Measurements from ENCODE around the gene NXPE3.

Gene NXPE3

GRCh38 chr3:101848754-101849713 lies 70.0 kb downstream of the NXPE3 start, which contains the start of gene NFKBIZ:
NFKBIZ (plus strand) TSS chr3:101849514; CDS start chr3:101849629, 115 bp downstream.
- peaks cover 13% of the 10 kb centered on the region; the same call in 1 of the 2 replicates for H3K4me1 ChIP-seq (ENCODE audit: insufficient read depth, low read length)
- no peaks in the 10 kb centered on the region for H3K9me3 ChIP-seq (ENCODE audit: control insufficient read depth, insufficient read depth, low read length)
- H3K36me3 ChIP-seq (ENCODE audit: insufficient read depth, low read length): peaks cover 14% of the 10 kb centered on the region; the same call in 1 of the 2 replicates
- H3K9ac ChIP-seq (ENCODE audit: low read depth, low read length): peak within 1 kb of the TSS; percentile 75

- Histone ChIP-seq H3K9ac (ENCODE audit: low read depth, low read length) (peak overlapping the region; percentile 75), H3K4me1 (ENCODE audit: insufficient read depth, low read length) (peaks cover 13% of the 10 kb centered on the region; the same call in 1 of the 2 replicates), H3K36me3 (ENCODE audit: insufficient read depth, low read length) (peaks cover 16% of the 10 kb centered on the region), H3K9me3 (ENCODE audit: control insufficient read depth, insufficient read depth, low read length) (no peaks in the 10 kb centered on the region)
Measured at GRCh38 chr3:101849714-101850245, 70.8 kb downstream of the NXPE3 start.

GRCh38 chr3:101850246-101851051 lies 71.4 kb downstream of the NXPE3 start:
- Histone ChIP-seq H3K9me3 (ENCODE audit: control insufficient read depth, insufficient read depth, low read length) (no peaks in the 10 kb centered on the region), H3K9ac (ENCODE audit: low read depth, low read length) (peak overlapping the region; percentile 75), H3K36me3 (ENCODE audit: insufficient read depth, low read length) (peaks cover 21% of the 10 kb centered on the region), H3K4me1 (ENCODE audit: insufficient read depth, low read length) (peaks cover 13% of the 10 kb centered on the region; the same call in 1 of the 2 replicates)

- peak overlapping the region; percentile 75; the same call in 1 of the 2 replicates for H3K9ac ChIP-seq (ENCODE audit: low read depth, low read length)
- H3K4me1 ChIP-seq (ENCODE audit: insufficient read depth, low read length): peaks cover 13% of the 10 kb centered on the region; the same call in 1 of the 2 replicates
- peaks cover 24% of the 10 kb centered on the region for H3K36me3 ChIP-seq (ENCODE audit: insufficient read depth, low read length)
Measured at GRCh38 chr3:101851072-101851770, 72.2 kb downstream of the NXPE3 start.

GRCh38 chr3:101851850-101852714 lies 73.1 kb downstream of the NXPE3 start:
- no peak overlapping the region for H3K9ac ChIP-seq (ENCODE audit: low read depth, low read length)
- peaks cover 7% of the 10 kb centered on the region; the same call in 1 of the 2 replicates for H3K4me1 ChIP-seq (ENCODE audit: insufficient read depth, low read length)
- H3K36me3 ChIP-seq (ENCODE audit: insufficient read depth, low read length): peaks cover 28% of the 10 kb centered on the region
- H3K9me3 ChIP-seq (ENCODE audit: control insufficient read depth, insufficient read depth, low read length): no peaks in the 10 kb centered on the region

More at GRCh38 chr3:101851072-101851770, 72.2 kb downstream of the NXPE3 start:
- no peaks in the 10 kb centered on the region for H3K9me3 ChIP-seq (ENCODE audit: control insufficient read depth, insufficient read depth, low read length)

GRCh38 chr3:101852983-101853840 lies 74.2 kb downstream of the NXPE3 start:
- Histone ChIP-seq H3K9me3 (ENCODE audit: control insufficient read depth, insufficient read depth, low read length) (no peaks in the 10 kb centered on the region), H3K36me3 (ENCODE audit: insufficient read depth, low read length) (peaks cover 34% of the 10 kb centered on the region), H3K9ac (ENCODE audit: low read depth, low read length) (no peak overlapping the region), H3K4me1 (ENCODE audit: insufficient read depth, low read length) (peaks cover 2% of the 10 kb centered on the region; the same call in 1 of the 2 replicates)

GRCh38 chr3:101853982-101854381 lies 75.0 kb downstream of the NXPE3 start:
- H3K36me3 ChIP-seq (ENCODE audit: insufficient read depth, low read length): peaks cover 40% of the 10 kb centered on the region
- H3K9ac ChIP-seq (ENCODE audit: low read depth, low read length): no peak overlapping the region
- no peaks in the 10 kb centered on the region for H3K4me1 ChIP-seq (ENCODE audit: insufficient read depth, low read length)
- no peaks in the 10 kb centered on the region for H3K9me3 ChIP-seq (ENCODE audit: control insufficient read depth, insufficient read depth, low read length)

GRCh38 chr3:101854608-101855304 lies 75.7 kb downstream of the NXPE3 start:
- Histone ChIP-seq H3K36me3 (ENCODE audit: insufficient read depth, low read length) (peaks cover 40% of the 10 kb centered on the region), H3K4me1 (ENCODE audit: insufficient read depth, low read length) (no peaks in the 10 kb centered on the region), H3K9ac (ENCODE audit: low read depth, low read length) (no peak overlapping the region)

GRCh38 chr3:101857301-101857741 lies 78.3 kb downstream of the NXPE3 start:
- Histone ChIP-seq H3K9me3 (ENCODE audit: control insufficient read depth, insufficient read depth, low read length) (no peaks in the 10 kb centered on the region), H3K4me1 (ENCODE audit: insufficient read depth, low read length) (no peaks in the 10 kb centered on the region), H3K9ac (ENCODE audit: low read depth, low read length) (no peak overlapping the region), H3K36me3 (ENCODE audit: insufficient read depth, low read length) (peaks cover 47% of the 10 kb centered on the region)

More at GRCh38 chr3:101854608-101855304, 75.7 kb downstream of the NXPE3 start:
- no peaks in the 10 kb centered on the region for H3K9me3 ChIP-seq (ENCODE audit: control insufficient read depth, insufficient read depth, low read length)

GRCh38 chr3:101858464-101859030 lies 79.5 kb downstream of the NXPE3 start:
- Histone ChIP-seq H3K9me3 (ENCODE audit: control insufficient read depth, insufficient read depth, low read length) (no peaks in the 10 kb centered on the region), H3K4me1 (ENCODE audit: insufficient read depth, low read length) (no peaks in the 10 kb centered on the region), H3K36me3 (ENCODE audit: insufficient read depth, low read length) (peaks cover 37% of the 10 kb centered on the region), H3K9ac (ENCODE audit: low read depth, low read length) (no peak overlapping the region)

- H3K9ac ChIP-seq (ENCODE audit: low read depth, low read length): no peak overlapping the region
- no peaks in the 10 kb centered on the region for H3K4me1 ChIP-seq (ENCODE audit: insufficient read depth, low read length)
- peaks cover 29% of the 10 kb centered on the region for H3K36me3 ChIP-seq (ENCODE audit: insufficient read depth, low read length)
Measured at GRCh38 chr3:101859882-101860448, 81.0 kb downstream of the NXPE3 start.

More at GRCh38 chr3:101859882-101860448, 81.0 kb downstream of the NXPE3 start:
- H3K9me3 ChIP-seq (ENCODE audit: control insufficient read depth, insufficient read depth, low read length): no peaks in the 10 kb centered on the region
